ENCODE results near the gene NOS1. TPM values are rescaled to one million over a fixed set of nuclear protein-coding genes. Genes with fewer than 3 reads are reported as not detected.

The NOS1 gene
- total and polyA plus RNA-seq, 2 of the 8 experiments (the other 6 are each of a cell fraction or from before 2014, with no cell fraction given) = 1.5 to 2.0 TPM

DNA sequence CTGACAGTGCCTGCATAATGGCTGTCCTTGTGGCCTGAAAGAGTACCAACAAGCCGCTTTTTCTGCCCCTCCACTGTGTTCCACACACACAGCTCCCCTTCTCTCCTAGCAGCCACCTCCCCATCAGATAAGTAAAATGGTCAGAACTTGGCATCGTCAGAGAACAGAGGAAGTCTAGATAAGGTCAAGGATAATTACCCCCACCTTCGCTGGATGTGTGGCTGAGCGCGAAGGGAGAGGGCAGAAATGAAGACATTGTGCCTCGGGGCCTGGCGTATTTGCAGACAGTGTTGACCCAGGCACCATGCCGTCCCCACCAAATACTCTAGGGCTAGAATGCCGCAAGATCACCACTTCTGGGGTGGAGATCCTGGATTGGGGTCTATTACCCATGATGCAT lies 201.8 kb downstream of the NOS1 start:
- H3K18ac ChIP-seq (ENCODE audit: extremely low read depth, low read length) = no peak overlapping the region
- H2AK5ac ChIP-seq (ENCODE audit: low read depth, low read length) = no peak overlapping the region
- H3K9ac ChIP-seq (replicated peaks in 1 of 4; ENCODE audit: extremely low read depth in 1 of 4, low read depth in 3 of 4, low read length in 3 of 4) = no peak overlapping the region
- H3K56ac ChIP-seq (replicated peaks; ENCODE audit: insufficient read length, low read depth, low read length) = no peak overlapping the region
- H3K79me1 ChIP-seq (ENCODE audit: low read depth, low read length) = no peaks in the 10 kb centered on the region
- H3K23ac ChIP-seq (ENCODE audit: insufficient read length) = no peak overlapping the region
- H2BK5ac ChIP-seq (ENCODE audit: low read depth, low read length) = no peak overlapping the region
- POLR2A ChIA-PET (ENCODE audit: partially characterized antibody) = interaction anchor here (1.1 to 1.3 kb wide), 4 partner anchors 10 to 28 kb away, joined by 3 to 4 read pairs (median 3); no protein-coding TSS in a partner anchor
- no peak overlapping the region for H2BK20ac ChIP-seq (ENCODE audit: low read length)
- no peak overlapping the region for H4K8ac ChIP-seq (ENCODE audit: extremely low read depth, insufficient read depth, low read length)
- H3K79me2 ChIP-seq (ENCODE audit: control insufficient read depth in 1 of 2, insufficient read depth in 2 of 2, low read length in 2 of 2) = no peaks in the 10 kb centered on the region
- H4K91ac ChIP-seq (replicated peaks; ENCODE audit: insufficient read length, low read length) = no peak overlapping the region
- DNase-seq (ENCODE audit: low read depth in 1 of 2, low spot score in 2 of 2) (no peak), FAIRE-seq (no peak)
- CTCF ChIA-PET (ENCODE audit: partially characterized antibody) = interaction anchor here (1.5 kb wide), 1 partner anchor 9 kb away, joined by 4 read pairs; no protein-coding TSS in a partner anchor
- no peaks in the 10 kb centered on the region for H3K23me2 ChIP-seq (ENCODE audit: low read depth, low read length)
- H3K9me3 ChIP-seq (ENCODE audit: insufficient read depth in 2 of 2, low read depth in 1 of 2, low read length in 1 of 2) = no peaks in the 10 kb centered on the region
- H3K36me3 ChIP-seq (ENCODE audit: control insufficient read depth in 2 of 4, insufficient read depth in 4 of 4, low read length in 3 of 4) = peaks cover 32 to 68% (median 50%) of the 10 kb centered on the region in 4 experiments
- H2BK120ac ChIP-seq (replicated peaks; ENCODE audit: low read depth, low read length) = no peak overlapping the region
- peaks cover 0 to 4% (median 4%) of the 10 kb centered on the region in 4 experiments; a peak in 4 of 7 replicates for H3K4me1 ChIP-seq (replicated peaks in 1 of 4; ENCODE audit: control insufficient read depth in 3 of 4, insufficient read depth in 4 of 4, low read length in 3 of 4)
- no peak overlapping the region for H2AFZ ChIP-seq (ENCODE audit: low read length)
- WGBS, 2 experiments (ENCODE audit: extremely low coverage in 1 of 2, insufficient coverage in 1 of 2, insufficient read length in 1 of 2, insufficient replicate concordance in 2 of 2, low coverage in 1 of 2, low lambda C conversion rate in 2 of 2, missing lambda C conversion rate in 1 of 2) = 91% methylated on average over 9 of the region's 9 CpGs; no CpG with 5 or more reads in 1 of the 2 experiments
- H4K5ac ChIP-seq (ENCODE audit: insufficient read length, low read depth, low read length) = no peak overlapping the region
- no peak for TF ChIP-seq RAD21 (IDR thresholded peaks at IDR 0.05 in 1 of 2, conservative IDR thresholded peaks at IDR 0.05 in 1 of 2; ENCODE audit: low read depth in 2 of 2, low read length in 2 of 2)
- TF ChIP-seq CEBPB (IDR thresholded peaks at IDR 0.05; ENCODE audit: low read depth, low read length) = no peak
- TF ChIP-seq FOSL1 (IDR thresholded peaks at IDR 0.05; ENCODE audit: insufficient read depth, low read depth, low read length) = no peak
- no peak for TF ChIP-seq HDAC6 (IDR thresholded peaks at IDR 0.05; ENCODE audit: low read depth, low read length)
- no peak for TF ChIP-seq CBX5 (IDR thresholded peaks at IDR 0.05; ENCODE audit: low read depth, low read length)
- no peak for TF ChIP-seq POU5F1 (IDR thresholded peaks at IDR 0.05; ENCODE audit: low read depth, low read length)
- TF ChIP-seq TEAD4 (IDR thresholded peaks at IDR 0.05; ENCODE audit: low read depth, low read length) = no peak
- H4K20me1 ChIP-seq (replicated peaks in 1 of 2; ENCODE audit: control insufficient read depth in 1 of 2, insufficient read depth in 2 of 2, low read length in 2 of 2) = peaks cover 2 to 15% of the 10 kb centered on the region in 2 experiments
- no peak overlapping the region for H3K27ac ChIP-seq (ENCODE audit: low read depth, low read length)
- no peak overlapping the region for H2BK15ac ChIP-seq (ENCODE audit: low read length)
- no peak overlapping the region for H3K4me2 ChIP-seq (ENCODE audit: insufficient read depth in 1 of 2, low read depth in 2 of 2, low read length in 2 of 2)
- no peak overlapping the region for H2BK12ac ChIP-seq (ENCODE audit: low read depth, low read length)
- H3K14ac ChIP-seq (ENCODE audit: insufficient read length) = no peak overlapping the region
- H3K4me3 ChIP-seq (ENCODE audit: extremely low read depth in 1 of 4, insufficient read depth in 2 of 4, low read depth in 3 of 4, low read length in 4 of 4) = no peak overlapping the region
- no peaks in the 10 kb centered on the region for H3K27me3 ChIP-seq (replicated peaks in 1 of 4; ENCODE audit: control insufficient read depth in 3 of 4, extremely low read depth in 1 of 4, insufficient read depth in 3 of 4, low read length in 3 of 4)
- H3K4ac ChIP-seq (replicated peaks; ENCODE audit: insufficient read length, low read depth, low read length) = no peak overlapping the region

Measured in H1 (cell line).